ENCODE data around the gene CABP7.

- TF ChIP-seq CTCF (IDR thresholded peaks at IDR 0.05) = no peak
- TF ChIP-seq POLR2A (IDR thresholded peaks at IDR 0.05) = no peak
Observed at GRCh38 chr22:29780748-29781676, 61.2 kb downstream of the CABP7 start.
